Esophagus muscularis mucosa (tissue), 4 donors: Measurements from ENCODE around the gene IL10. TPM values are rescaled to one million over a fixed set of nuclear protein-coding genes. Genes with fewer than 3 reads are reported as not detected.

ENCODE experiments used
- DNase-seq: peaks from one replicate; pipeline ENCODE4 v3.0.0-alpha.2; 2017; ENCODE audit errors: extremely low spot score
- H3K27ac ChIP-seq, 4 donors: fragments of 200-600 bp; sonication (generic); replicated peaks in 1 of 4; 1 replicate in 3 of 4; 2 replicates in 1 of 4; pipeline ENCODE4 v1.5.1; 2016 to 2019; ENCODE audit warnings: mild to moderate bottlenecking in 1 of 4
- H3K27me3 ChIP-seq, 4 donors: fragments of 200-600 bp; sonication (generic); one replicate each; pipeline versions ENCODE4 v1.5.1 to v1.6.0; 2016 to 2019
- H3K36me3 ChIP-seq, 4 donors: fragments of 200-600 bp; sonication (generic); one replicate each; pipeline ENCODE4 v1.5.1; 2016 to 2019
- H3K4me1 ChIP-seq, 4 donors: fragments of 200-600 bp; sonication (generic); one replicate each; pipeline ENCODE4 v1.5.1; 2016 to 2019
- H3K4me3 ChIP-seq, 4 donors: fragments of 200-600 bp; sonication (generic); 1 replicate in 2 of 4; 2 replicates in 2 of 4; pipeline ENCODE4 v1.5.1; 2016 to 2019; ENCODE audit warnings: mild to moderate bottlenecking in 4 of 4, moderate library complexity in 1 of 4
- H3K9me3 ChIP-seq, 4 donors: fragments of 200-600 bp; sonication (generic); 1 replicate in 3 of 4; 2 replicates in 1 of 4; pipeline ENCODE4 v1.5.1; 2016 to 2019
- EP300 ChIP-seq: sonication (generic); formaldehyde crosslinking; IDR thresholded peaks from one replicate; pipeline ENCODE4 v1.6.1; 2017; ENCODE audit warnings: antibody characterized with exemption
- POLR2A ChIP-seq: fragments of 450-650 bp; IDR thresholded peaks from one replicate; pipeline ENCODE4 v1.6.1; 2017; ENCODE audit warnings: antibody characterized with exemption, moderate library complexity, mild to moderate bottlenecking, low read depth
- POLR2AphosphoS5 ChIP-seq, 2 donors: sonication (generic); formaldehyde crosslinking; IDR thresholded peaks; one replicate each; pipeline ENCODE4 v1.6.1; 2017; ENCODE audit warnings: antibody characterized with exemption in 2 of 2
- WGBS: methylation state at CpG from one replicate; pipeline ENCODE4 v1.1.5; 2018; 5-methylcytosine and 5-hydroxymethylcytosine counted together
- intact Hi-C: fragments of 100-400 bp; cut with DNase I; formaldehyde crosslinking; loops from one replicate; pipeline ENCODE4 v1.15.1; 2023
- total RNA-seq, 4 donors: library from RNA; depleted of rRNA; stranded (reverse); fragments of >200 nt; gene quantifications; one replicate each; pipeline versions ENCODE4 v1.1.0 to v1.2.1, GENCODE V29; 2016
- TF ChIP-seq, protein P1 (sequence below), 3 experiments: fragments of 200-600 bp in 2 of 3; fragments of 450-650 bp in 1 of 3; sonication (generic) in 2 of 3; IDR thresholded peaks; one replicate each; pipeline ENCODE4 v1.5.1; 2017 to 2019; ENCODE audit warnings: antibody characterized with exemption in 3 of 3, mild to moderate bottlenecking in 2 of 3, moderate library complexity in 1 of 3

The IL10 gene
- total RNA-seq, 4 donors from 2014 or later, result 0.83 to 5.1 (median 3.5) TPM

DNA sequence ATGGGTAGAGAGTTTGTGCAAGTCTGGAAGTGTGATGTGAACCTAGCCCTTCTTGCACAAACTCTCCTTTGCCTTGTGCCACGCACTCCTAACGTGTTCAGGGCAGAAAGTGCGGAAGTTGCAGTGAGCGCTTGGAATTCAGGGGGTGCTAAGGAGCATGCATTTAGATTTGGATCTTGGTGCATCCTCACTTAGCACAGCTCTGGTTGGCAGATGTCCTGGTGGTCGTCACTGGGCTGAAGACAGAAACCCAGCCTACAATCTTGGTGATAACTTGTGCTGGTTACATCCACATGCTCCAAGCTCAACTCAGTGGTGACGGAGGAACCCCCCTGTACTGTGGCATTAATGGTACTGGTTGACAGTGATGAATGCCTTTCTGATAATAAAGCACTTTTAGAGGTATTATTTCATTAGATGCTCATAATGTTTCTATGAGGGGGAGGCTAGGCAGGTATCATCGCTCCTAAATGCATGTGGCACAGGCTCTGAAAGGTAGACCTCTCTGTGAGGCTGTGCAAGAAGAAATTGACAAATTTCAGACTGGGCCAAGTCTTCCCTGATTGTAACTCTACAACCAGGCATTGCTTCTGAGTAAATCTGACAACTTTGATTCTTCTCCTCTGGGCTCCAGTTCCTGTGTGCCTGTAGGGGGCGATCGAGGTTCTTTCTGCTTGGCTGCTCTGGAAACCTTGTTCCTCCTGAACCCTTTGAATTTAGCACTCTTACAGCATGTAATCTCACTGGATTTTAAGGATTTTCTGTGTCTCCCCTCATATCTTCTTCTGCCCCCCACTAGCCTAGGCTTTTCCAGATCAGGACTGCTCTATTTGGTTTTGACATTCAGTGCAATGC is 47.0 kb downstream of the IL10 start:
- Histone ChIP-seq H3K27me3 (no peaks in the 10 kb centered on the region), H3K9me3 (no peaks in the 10 kb centered on the region), H3K36me3 (peaks cover 14 to 20% (median 18%) of the 10 kb centered on the region in 4 donors), H3K27ac (no peak overlapping the region), H3K4me3 (no peak overlapping the region), H3K4me1 (peaks cover 69 to 78% (median 76%) of the 10 kb centered on the region in 4 donors)
- intact Hi-C loops, result loop anchor here (5.0 kb wide), 1 partner anchor 93 kb away; no protein-coding TSS in a partner anchor
- WGBS, result 77% methylated on average over 9 of the region's 9 CpGs
- TF ChIP-seq, protein P1, sequence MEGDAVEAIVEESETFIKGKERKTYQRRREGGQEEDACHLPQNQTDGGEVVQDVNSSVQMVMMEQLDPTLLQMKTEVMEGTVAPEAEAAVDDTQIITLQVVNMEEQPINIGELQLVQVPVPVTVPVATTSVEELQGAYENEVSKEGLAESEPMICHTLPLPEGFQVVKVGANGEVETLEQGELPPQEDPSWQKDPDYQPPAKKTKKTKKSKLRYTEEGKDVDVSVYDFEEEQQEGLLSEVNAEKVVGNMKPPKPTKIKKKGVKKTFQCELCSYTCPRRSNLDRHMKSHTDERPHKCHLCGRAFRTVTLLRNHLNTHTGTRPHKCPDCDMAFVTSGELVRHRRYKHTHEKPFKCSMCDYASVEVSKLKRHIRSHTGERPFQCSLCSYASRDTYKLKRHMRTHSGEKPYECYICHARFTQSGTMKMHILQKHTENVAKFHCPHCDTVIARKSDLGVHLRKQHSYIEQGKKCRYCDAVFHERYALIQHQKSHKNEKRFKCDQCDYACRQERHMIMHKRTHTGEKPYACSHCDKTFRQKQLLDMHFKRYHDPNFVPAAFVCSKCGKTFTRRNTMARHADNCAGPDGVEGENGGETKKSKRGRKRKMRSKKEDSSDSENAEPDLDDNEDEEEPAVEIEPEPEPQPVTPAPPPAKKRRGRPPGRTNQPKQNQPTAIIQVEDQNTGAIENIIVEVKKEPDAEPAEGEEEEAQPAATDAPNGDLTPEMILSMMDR (IDR thresholded peaks at IDR 0.05), result peak; percentile 13 to 49 (median 36)
- no peak for TF ChIP-seq POLR2A
- no peak for DNase-seq

DNA sequence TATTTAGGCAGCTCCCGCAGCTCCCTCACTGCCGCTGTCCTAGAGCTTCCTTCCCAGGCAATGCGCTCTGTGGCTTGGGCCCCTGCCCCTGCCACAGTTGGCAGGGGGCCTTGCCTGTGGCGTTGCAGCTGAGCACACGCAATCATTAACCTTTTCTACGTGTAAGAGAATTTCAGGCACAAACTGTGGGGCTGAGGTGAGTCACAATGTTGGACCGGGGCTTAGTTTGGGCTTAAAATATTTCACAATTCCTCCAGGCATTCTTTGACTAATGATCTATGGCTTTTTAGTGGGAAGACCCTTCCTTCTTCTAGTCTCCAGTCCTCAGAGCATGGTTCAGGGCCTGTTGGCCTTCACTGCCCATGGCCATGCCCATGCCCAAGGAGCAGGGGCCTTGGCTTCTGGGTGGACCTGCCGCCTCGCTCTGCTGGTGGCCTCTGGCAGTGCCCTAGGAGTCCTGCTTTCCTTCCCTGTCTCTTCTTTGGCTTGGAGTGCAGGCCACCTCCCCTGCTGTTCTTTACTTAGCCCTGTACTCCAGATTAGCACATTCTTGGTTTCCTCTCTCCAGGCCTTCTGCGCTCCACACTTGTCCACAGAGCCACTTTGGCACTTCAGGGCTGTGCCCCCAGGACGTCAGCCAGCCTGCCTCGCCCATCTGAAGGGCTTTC is 48.4 kb downstream of the IL10 start:
- Histone ChIP-seq H3K27me3 (no peaks in the 10 kb centered on the region), H3K36me3 (peaks cover under 1 to 6% (median 4%) of the 10 kb centered on the region in 4 donors), H3K9me3 (no peaks in the 10 kb centered on the region), H3K4me3 (no peak overlapping the region), H3K27ac (peak overlapping the region; percentile 58 to 73 (median 68)), H3K4me1 (peaks cover 78 to 91% (median 84%) of the 10 kb centered on the region in 4 donors)
- WGBS, result 45% methylated on average over 12 of the region's 12 CpGs
- TF ChIP-seq POLR2AphosphoS5 (IDR thresholded peaks at IDR 0.05) (peak; percentile 27 to 55), EP300 (no peak), POLR2A (peak; percentile 32)
- TF ChIP-seq, protein P1 (IDR thresholded peaks at IDR 0.05), result peak in 1 of 3 experiments; percentile 11
- DNase-seq, result no peak
- intact Hi-C loops, result no loop called here

DNA sequence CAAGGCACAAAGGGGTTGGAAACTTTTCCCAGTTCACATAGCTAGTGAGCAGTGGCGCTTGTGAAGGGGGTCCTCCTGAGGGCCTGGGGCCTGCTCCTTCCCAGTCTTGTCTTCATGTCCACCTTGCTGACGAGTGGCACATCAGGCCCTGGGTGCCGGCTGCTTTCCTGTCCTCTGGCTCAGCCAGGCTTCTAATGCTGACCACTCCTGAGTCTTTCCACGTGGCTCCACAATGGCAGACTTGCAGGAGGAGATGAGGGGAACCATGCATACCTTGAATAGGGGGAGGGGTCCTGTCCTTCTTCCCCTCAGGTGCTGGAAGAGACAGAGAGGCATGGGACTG is 48.9 kb downstream of the IL10 start:
- H3K36me3 ChIP-seq, result peaks cover 0 to under 1% (median 0%) of the 10 kb centered on the region in 4 donors
- H3K4me3 ChIP-seq, result no peak overlapping the region
- no peak for DNase-seq
- 80% methylated on average over 4 of the region's 4 CpGs for WGBS
- H3K9me3 ChIP-seq, result no peaks in the 10 kb centered on the region
- TF ChIP-seq, protein P1 (IDR thresholded peaks at IDR 0.05), result no peak
- TF ChIP-seq POLR2A, result no peak
- no peak for TF ChIP-seq POLR2AphosphoS5 (IDR thresholded peaks at IDR 0.05)
- no peak for TF ChIP-seq EP300
- intact Hi-C loops, result no loop called here
- peaks cover 76 to 92% (median 85%) of the 10 kb centered on the region in 4 donors for H3K4me1 ChIP-seq
- peak overlapping the region; percentile 58 to 73 (median 68) for H3K27ac ChIP-seq
- no peaks in the 10 kb centered on the region for H3K27me3 ChIP-seq

DNA sequence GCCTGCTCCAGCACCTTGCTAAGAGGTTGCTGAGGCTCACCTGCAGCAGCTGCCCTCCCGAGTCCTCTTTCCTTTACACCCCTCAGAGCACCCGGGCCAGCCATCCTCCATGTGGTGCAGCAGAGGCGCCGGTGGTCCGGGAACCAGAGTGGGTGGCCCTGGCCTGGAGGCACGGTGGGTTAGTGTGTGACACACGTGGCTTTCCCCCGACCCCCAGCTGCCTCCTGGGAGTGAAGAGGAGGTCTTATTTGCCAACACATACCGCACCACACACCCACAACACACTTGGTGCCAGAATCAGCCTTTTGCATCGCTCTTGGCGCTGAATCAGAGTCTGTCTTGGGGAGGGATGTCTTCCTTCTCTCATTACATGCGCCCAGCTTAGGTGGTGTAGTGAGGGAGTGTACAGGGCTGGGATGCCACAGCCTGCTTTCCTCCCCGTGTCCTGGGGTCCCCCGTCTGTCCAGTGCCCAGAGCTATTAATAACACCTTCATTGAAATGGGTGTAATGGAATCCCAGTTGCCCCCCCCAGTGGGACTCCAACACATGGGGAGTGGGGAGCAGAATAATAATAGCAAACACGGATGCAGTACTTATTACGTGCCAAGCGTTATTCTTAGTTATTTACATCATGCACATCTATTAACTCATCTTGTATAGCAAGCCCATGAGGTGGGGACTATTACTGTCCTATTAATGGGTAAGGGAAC is 49.4 kb downstream of the IL10 start:
- Histone ChIP-seq H3K27ac (peak overlapping the region in 3 of 4 donors; percentile 67 to 73 (median 70)), H3K4me1 (peaks cover 74 to 92% (median 80%) of the 10 kb centered on the region in 4 donors), H3K9me3 (no peaks in the 10 kb centered on the region), H3K36me3 (no peaks in the 10 kb centered on the region), H3K27me3 (no peaks in the 10 kb centered on the region), H3K4me3 (no peak overlapping the region)
- no peak for DNase-seq
- WGBS, result 60% methylated on average over 14 of the region's 17 CpGs
- TF ChIP-seq EP300 (no peak), POLR2A (no peak), POLR2AphosphoS5 (IDR thresholded peaks at IDR 0.05) (no peak)
- TF ChIP-seq, protein P1 (IDR thresholded peaks at IDR 0.05), result no peak
- intact Hi-C loops, result no loop called here
